NCI-H748 (cell line): ENCODE measurements around the gene AFTPH.

Source experiments
- DNase-seq: peaks from one replicate; lab custom pipeline; 2025; ENCODE audit not compliant: unreplicated experiment; lab: John Stamatoyannopoulos, UW

The AFTPH gene

DNA sequence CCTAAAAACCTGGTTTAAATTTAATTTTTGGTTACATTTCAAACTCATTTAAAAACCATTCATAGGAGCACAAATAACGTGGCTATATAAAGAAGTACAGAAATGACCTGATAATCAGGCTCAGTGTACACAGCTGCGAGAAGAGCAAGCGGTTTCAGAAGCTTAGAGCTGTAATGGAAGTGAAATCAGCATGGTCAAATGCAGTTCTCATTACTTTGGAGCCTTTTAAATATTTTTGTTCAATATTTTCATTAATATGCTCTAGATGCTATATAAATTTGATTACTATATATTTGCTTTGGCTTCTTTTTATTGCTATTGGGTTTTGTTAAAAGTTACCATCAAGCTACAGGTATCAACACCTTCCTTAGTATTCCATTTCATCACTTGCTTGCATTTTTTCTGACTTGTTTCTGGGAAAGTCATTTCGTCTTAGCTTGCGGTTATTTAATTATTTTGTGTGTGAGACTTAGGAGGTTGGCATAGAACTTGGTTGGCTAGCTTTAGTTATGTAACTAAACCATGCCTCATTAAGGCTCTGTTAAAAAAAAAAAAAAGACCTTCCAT lies 58.7 kb downstream of the AFTPH start:
- DNase-seq = peak; percentile 15

DNA sequence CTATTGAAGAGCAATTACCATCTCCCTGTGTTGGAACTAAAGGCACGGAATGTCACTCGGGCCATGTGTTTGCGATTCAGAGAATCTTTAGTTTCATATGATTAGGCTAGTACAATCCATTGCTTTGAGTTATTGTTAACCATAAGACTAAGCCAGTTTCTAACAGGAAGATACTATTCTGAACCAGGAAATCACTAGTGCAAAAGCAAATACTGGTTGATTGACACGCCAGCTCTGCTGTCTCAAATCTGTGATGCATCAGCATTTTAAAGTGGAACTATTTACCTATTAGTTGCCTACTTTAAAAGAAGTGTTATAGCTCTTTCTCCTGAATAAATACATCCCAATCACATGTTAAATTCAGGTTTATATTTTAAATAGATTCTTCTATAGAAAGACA lies 61.9 kb downstream of the AFTPH start:
- no peak for DNase-seq

DNA sequence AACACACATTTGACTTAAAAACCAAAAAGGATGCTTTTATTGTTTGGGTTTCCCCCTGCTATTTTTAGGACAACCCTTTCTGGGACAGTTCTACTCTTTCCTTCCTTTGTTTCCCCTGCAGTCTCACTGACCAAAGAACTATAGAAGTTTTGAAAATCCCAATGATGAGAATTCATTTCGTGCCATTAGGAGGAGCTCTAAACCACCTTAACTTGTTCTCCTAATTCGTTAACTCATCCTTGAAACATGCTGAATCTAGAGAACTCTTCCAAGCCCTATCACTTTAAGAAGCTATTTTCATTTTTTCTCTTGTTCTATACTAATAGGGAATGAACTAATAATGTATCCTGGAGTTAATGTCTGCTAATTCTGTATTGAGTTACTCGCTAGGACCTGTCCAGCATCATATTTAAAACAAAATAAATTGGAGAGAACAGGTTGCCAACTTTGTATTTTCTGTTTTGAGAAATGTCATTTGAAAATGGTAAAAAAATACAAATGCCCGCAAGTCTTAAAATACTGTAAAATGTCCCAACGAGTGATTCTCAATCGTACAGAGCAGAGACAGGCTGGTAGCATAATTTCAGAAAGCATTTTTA lies 62.9 kb downstream of the AFTPH start:
- peak; percentile 34 for DNase-seq

DNA sequence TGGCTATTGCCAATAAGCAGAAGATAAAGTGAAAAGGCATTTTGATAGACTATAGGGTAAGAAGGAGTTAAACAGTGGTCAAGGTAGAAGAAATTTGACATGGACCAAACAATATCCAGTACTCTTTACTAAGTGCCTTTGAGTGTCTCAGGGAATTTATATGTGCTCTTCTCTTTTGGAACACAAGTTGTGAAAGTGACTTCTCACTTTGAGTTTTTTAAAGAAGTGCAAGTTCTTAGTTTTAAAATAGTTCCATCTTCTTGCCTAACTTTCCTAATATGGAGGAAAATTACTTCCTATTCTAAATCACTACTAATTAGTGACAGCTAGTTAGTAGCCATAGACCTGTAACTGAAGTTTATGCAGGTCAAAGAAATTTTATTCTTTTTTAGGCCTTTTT lies 63.4 kb downstream of the AFTPH start:
- no peak for DNase-seq

DNA sequence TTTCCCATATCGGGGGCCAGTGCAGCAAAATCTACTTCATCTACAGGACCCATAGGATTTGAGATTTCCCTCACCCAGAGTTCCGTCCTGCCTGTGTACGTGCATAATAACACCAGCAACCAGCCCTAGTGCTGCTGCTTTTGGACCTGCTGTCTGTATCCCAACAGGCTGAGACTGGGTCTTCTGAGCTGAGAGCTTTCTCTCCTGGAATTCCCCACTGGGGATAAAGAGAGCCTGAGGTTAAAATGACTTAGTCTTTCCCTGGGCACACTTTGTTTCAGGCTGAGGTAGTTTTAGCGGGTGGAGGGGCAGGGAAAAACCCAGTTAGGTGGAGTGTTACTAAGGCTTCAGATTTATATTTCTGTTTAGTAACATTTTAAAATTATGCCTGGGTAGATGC lies 67.1 kb downstream of the AFTPH start:
- no peak for DNase-seq

DNA sequence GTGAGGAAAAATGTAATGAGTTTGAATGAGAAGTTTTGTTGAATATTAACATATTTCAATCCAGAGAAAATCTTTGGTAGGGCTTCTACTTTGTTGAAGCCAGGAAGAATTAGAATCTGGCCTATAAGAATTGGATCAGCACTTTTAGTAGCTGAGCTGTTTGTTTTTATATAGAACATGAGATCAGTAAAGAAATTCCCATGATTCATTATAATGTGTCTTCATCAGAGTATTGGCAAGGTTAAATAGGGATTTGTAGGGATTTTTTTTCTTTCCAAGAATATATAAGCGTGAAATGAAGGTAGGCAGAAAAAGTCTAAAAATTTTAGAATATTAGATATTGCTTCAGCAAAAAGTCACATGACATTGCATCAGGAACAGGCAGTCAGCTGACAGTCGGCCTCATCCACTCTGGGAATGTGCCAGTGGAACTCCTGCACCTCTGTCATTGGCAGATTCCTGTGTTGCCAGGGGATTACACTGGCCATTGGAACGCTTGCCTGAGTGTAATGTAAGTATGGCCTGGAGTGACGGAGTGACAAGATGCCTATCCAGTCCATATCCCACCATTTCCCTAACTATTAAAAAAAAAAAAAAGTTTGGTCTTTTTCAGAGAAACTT lies 69.0 kb downstream of the AFTPH start:
- DNase-seq = no peak

DNA sequence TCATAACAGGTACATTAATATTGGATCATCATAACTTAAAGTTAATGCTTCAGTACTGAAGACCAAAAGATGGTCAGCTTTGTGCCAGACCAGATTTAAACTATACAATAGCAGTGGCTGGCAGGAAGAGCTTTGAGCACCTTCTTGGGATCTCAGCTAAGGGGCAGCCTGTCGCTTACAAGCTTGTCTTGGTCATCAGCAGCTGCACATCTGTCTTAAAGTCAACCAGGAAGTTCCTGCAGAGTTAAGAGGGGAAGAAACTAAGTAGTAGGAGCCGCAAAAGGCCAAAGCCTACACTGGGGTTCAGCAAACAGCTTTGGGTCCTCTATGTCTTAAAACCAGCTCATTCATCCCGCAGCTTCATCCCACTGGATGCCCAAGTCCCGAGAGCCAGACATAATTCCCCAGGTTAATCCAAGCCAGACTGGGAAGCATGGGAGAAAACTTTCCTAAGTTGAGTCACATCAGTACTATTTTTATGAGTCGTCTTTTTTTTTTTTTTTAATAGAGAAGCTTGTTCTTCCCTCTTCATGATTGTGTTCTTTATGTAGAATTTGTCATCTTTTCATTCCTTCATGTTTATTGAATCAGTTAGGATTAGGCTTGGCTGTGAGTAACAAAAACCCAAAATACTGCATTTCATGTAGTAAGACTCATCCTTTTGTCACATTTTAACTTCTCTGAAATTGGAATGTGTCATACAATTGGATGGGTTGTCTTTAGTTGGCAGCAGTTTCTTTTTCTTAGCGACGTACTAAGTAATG lies 70.3 kb downstream of the AFTPH start:
- DNase-seq = no peak

DNA sequence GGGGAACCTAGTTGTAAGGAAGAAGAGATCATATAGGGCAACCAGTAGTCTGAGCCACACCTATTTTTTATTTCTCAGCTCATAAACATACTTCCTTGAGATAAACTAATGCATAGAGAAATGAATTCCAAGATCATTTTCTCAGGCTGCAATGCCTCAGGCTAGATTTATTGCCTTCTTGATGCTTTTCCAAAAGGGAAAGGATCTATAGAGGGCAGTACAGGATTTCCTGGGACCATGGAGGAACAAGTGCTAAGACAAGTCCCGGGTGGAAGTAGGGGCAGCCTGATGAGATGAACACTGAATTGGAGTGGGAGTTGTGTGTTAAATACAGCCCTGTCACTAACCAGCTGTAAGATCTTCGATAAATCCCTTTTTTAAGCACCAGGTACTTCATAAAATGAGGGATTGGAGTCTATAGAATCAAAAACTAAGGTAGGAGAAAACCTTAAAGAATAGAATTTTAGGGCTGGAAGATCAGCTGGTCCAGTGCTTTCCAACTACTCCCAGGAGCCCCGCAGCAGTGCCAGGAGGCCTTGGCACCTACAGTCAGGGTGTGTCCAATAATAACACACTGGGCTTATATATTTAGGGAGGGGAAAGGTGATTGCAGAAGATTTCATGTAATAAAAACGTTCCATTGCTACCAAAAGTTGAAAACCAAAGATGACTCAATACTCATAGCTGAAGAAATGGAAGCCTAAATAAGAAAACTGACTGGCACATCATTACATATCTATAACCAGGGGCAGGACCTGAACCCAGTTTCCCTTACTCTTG lies 71.5 kb downstream of the AFTPH start:
- no peak for DNase-seq

DNA sequence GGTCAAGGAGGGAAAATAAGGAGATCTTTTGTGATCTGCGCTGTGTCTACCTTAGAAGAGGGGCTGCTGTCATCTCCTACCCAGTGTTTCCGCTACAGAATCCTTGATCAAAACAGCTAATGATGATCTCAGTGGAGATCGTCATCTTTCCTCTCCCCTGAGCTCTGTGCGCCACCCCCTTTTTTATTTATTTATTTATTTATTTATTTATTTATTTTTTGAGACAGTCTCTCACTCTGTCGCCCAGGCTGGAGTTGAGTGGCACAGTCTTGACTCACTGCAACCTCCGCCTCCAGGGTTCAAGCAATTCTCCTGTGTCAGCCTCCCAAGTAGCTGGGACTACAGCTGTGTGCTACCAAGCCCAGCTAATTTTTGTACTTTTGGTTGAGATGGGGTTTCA lies 74.1 kb downstream of the AFTPH start:
- no peak for DNase-seq

DNA sequence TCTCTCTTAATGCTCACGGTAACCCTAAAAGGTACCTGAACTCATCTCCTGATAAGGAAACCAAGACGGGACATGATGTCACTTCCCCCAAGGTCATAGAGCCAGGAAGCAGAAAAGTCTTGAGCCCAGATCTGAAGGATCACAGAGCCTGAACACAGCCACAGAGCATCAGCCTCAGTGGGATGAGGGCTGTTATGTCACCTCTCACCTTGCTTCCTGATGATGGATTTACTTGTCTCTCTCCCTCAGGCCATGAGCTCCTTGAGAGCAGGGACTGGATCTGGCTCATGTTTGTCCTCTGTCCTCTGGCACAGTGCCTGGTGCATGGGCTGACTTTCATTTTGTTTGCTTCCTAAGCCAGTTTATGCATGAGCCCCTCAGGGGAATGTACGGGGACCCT lies 75.3 kb downstream of the AFTPH start:
- no peak for DNase-seq

DNA sequence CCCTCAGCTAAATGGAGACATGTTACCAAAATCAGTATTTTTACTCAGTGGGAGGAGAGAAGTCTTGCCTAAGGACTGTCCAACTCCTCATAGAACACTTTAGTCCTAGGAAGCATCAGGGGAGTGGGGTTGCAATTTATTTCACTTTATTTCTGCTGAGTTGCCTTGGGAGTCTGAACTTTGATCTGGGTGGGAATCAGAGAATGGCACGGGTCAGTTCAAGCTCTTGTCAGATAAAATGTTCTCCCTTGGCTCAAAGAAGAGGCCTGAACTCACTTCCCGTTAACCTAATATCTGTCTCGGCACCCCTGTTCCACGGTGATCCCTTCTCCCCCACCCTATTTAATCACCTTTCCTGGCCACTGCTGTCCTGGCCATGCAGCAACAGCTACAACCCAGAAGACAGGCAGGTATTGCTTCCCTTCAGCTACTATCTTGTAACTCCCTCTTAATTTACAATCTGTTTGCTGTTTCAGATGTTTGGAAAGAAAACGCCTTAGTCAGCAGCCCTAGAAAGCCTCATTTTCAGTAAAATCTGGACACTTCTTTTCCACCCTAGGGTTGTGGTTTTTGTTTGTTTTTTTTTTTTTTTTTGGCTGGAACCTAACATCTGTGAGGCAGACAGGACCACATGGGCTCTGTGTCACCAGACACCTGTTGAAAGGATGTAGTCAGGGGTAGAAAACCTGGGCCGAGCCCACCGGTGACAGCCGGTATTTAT lies 77.1 kb downstream of the AFTPH start:
- DNase-seq = no peak

DNA sequence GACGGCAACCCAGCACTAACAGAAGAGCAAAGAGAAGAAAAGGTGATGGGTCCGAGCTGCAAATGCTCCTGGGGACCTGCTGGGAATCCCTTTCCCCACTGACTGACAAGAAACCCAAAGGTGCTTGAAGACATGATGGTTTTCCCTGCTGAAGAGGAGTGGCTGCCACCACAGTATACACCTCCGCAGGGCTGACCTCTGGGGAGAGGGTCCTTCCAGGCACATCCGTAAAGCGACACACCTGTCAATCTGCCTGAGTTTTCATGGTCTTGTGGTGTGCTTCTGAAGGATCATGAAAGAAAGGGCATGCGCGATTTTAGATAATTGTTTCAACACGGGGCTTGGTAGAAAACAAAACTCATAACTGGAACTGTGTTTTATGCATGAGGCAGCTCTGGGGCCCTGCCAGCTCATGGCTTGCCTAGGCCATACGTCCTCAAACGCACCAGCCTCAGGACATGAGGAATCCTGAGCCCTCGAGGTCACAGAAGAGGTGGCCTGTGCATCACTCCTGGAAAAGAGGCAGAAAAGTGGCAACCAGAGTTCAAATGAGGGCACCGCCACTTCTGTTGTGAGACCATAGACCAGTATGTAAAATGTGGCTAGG lies 77.8 kb downstream of the AFTPH start:
- no peak for DNase-seq

DNA sequence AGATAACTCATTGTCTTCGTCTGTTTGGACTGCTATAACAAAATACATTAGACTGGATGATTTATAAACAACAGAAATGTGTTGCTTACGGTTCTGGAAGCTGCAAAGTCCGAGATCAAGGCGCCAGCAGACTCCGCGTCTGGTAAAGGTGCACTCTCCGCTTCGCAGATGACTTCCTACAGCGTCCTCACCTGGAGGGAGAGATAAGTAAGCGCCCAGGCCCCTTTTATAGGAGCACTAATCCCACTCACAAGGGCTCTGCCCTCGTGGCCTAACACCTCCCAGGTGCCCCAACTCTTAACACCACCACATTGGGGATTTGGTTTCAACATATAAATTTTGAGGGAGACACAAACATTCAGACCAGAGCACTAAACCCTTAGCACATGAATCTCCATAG lies 78.3 kb downstream of the AFTPH start:
- no peak for DNase-seq

DNA sequence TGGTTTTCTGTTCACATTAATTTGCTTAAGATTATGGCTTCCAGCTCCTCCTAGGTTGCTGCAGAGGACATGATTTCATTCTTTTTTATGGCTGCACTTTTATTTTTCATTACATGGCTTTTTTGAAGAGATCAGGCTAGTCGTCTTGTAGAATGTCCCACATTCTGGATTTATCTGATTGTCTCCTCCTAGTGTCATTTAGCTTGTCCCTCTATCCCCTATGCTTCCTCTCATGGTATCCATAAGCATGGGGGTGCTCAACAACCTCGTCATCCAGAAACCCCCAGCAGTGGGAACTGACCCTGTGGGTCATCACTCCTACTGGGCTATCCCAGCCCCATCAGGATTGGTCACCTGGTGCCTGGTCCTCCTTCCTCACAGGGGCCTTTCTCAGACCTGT lies 80.0 kb downstream of the AFTPH start:
- no peak for DNase-seq

DNA sequence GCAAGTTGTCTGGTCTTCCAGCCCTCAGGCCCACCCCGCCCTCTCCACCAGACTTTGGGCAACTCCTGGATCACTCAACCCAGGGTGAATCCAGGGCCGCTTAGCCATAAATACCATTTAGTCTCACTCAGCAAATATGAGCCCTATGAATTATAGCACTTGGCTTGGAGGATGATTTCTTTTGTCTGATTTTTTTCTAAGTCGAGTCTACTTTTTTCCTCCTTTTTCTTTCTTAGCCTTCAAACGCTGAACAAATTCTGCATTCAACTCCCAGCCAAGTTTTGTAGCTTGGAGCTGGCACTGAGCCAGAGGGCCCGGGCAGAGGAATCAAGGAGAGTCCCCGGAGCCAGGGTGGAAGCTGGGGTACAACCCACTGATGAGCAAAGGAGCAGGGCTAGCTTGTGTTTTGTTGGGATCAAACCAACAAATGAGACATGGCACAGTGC lies 80.9 kb downstream of the AFTPH start:
- DNase-seq = no peak

DNA sequence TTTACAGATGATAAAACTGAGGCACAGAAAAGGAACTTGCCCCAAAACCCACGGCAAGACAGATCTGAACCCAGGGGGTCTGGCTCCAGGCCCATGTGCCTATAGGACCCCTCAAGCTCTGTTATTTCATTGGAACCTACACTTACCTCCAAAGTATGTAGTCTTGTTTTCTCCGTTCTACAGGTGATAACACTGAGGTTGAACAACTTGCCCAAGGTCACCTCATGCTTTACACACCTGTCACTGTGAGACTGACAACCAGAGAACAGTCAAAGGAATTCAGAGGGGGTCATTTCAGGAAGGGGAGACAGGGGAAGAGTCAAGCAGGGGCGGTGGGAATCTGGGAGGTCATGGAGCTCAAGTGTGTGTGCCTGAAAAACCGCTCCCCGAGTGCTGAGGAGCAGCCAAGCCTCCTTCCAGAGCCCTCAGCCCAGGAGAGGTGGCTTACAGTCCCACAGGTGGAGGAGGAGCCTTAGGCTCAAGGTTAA lies 81.9 kb downstream of the AFTPH start:
- no peak for DNase-seq

DNA sequence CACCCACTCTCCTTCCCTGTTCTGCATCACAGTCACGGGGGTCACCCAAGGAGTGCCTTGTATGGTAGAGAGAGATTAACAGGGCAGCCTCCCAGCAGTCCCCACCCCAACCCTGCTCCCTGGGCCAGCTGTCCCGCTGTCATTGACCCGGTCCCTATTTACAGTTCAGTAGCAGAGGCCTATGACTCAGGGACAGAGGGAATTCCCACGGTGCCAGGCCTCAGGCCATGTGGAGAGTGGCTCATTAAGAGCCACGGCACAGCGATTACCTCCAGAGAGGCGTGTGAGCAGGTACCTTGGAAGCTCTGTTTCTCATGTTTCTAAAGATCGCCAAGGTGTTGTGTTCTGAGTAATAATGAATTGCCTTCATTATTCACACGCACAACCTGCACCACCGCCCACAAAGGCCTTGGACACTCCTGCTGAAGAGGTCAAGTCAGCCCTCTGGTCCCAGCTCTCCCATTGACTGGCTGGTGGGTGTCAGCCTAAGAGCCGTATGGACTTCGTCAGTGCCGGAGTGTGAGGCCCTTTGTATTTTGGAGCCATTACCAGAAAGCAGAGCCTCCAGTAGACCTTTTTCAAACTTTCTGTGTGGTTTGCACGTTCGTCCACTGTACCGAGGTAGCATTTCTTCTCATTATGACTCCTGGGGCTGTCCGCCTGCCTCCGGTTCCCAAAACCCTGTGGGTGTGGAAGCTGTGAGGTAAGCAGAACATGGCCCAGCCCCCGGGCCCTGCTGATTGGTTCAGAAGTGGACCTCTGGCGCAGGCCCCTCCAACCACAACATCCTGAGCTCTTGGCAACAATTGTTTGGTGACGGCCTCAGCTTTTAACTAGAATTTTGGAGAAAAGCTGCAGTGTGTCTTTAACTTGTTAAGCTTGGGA lies 82.6 kb downstream of the AFTPH start:
- DNase-seq = no peak

DNA sequence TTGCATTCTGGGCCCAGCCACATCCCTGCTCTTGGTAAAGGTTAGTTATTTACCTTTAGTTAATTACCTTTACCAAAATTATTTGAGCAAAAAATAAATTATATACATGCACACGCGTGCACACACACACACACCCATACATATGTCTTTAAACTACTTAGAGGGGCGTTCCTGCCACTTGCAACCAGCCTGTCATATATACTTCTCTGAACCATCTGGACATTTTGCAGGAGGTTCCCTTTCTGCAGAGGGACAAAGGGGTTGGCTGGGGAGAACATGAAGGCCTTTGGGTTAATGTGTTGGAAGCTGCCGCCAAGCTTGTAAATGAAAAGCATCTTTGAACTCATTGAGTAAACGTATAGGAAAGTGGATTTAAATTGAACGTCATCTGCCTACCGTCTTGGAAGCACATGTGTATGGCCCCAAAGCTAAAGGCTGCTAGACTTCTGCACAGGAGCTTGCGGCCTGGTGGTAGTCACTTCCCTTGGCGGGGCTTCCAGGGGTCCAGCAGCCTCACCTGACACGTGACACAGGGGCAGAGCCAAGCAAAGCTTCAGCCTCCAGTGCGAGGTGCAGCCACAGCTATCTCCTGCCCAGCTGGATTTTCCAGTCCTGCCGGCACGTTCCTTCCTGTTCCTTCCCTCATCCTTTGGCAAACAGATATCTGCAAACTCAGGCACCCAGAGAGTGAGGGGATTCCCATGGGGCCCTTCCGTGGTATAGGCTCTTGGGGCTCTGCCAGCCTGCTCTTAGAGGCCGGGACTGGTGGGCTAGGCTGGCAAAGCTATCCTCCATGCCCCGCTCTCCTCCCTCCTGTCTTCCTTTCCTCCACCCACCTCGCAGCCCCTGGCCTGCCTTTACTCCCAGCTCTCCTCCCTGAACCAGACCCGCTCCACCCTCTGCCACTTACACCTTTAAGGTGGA lies 83.5 kb downstream of the AFTPH start:
- DNase-seq = no peak
